Gastroesophageal sphincter (tissue), 4 donors: ENCODE measurements around the gene MAP1LC3A. TPM values are rescaled to one million over a fixed set of nuclear protein-coding genes. Genes with fewer than 3 reads are reported as not detected.

ENCODE experiments used
- ATAC-seq: fragments of 150-250 bp; one replicate; pipeline ENCODE4 v1.9.1; 2016; ENCODE audit warnings: mild to moderate bottlenecking, moderate library complexity
- H3K27ac ChIP-seq, 4 donors: fragments of 200-600 bp; sonication (generic) in 3 of 4; 1 replicate in 3 of 4; 2 replicates in 1 of 4; pipeline ENCODE4 v1.5.1; 2016 to 2019
- H3K27me3 ChIP-seq: fragments of 200-600 bp; sonication (generic); one replicate; pipeline ENCODE4 v1.5.1; 2019
- H3K36me3 ChIP-seq, 2 donors: fragments of 200-600 bp; sonication (generic); one replicate each; pipeline ENCODE4 v1.5.1; 2019; ENCODE audit warnings: control low read depth in 1 of 2
- H3K4me1 ChIP-seq, 3 donors: fragments of 200-600 bp; sonication (generic); 1 replicate in 2 of 3; 2 replicates in 1 of 3; pipeline ENCODE4 v1.5.1; 2016 to 2019; ENCODE audit warnings: control low read depth in 2 of 3
- H3K4me3 ChIP-seq, 2 donors: fragments of 200-600 bp; sonication (generic); one replicate each; pipeline ENCODE4 v1.5.1; 2019; ENCODE audit warnings: mild to moderate bottlenecking in 1 of 2, moderate library complexity in 1 of 2
- H3K9me3 ChIP-seq, 3 donors: fragments of 200-600 bp; sonication (generic); one replicate each; pipeline ENCODE4 v1.5.1; 2017 to 2019; ENCODE audit warnings: control low read depth in 2 of 3
- CTCF ChIP-seq, 4 experiments: fragments of 200-600 bp in 2 of 4; fragments of 450-650 bp in 2 of 4; sonication (generic) in 1 of 4; IDR thresholded peaks; one replicate each; pipeline ENCODE4 v1.5.1; 2017 to 2019; ENCODE audit warnings: antibody characterized with exemption in 4 of 4, mild to moderate bottlenecking in 2 of 4, moderate library complexity in 2 of 4
- EP300 ChIP-seq: sonication (generic); formaldehyde crosslinking; IDR thresholded peaks from one replicate; pipeline ENCODE4 v1.6.1; 2017; ENCODE audit warnings: antibody characterized with exemption, mild to moderate bottlenecking
- POLR2A ChIP-seq, 2 donors: fragments of 450-650 bp; IDR thresholded peaks; one replicate each; pipeline ENCODE4 v1.6.1; 2017; ENCODE audit warnings: antibody characterized with exemption in 2 of 2, mild to moderate bottlenecking in 2 of 2, moderate library complexity in 1 of 2
- POLR2AphosphoS5 ChIP-seq: sonication (generic); formaldehyde crosslinking; IDR thresholded peaks from one replicate; pipeline ENCODE4 v1.6.1; 2017; ENCODE audit warnings: antibody characterized with exemption
- WGBS, 2 donors: methylation state at CpG; one replicate each; pipeline ENCODE4 v1.1.5; 2018; ENCODE audit warnings: low coverage in 1 of 2; 5-methylcytosine and 5-hydroxymethylcytosine counted together
- total RNA-seq, 4 donors: library from RNA; depleted of rRNA; stranded (reverse); fragments of >200 nt; gene quantifications; one replicate each; pipeline ENCODE4 v1.1.0, GENCODE V29; 2016

Gene MAP1LC3A
- total RNA-seq, 4 donors from 2014 or later: 96.0 to 134 (median 115) TPM

GRCh38 chr20:34531608-34532265, 26.8 kb upstream of the MAP1LC3A start:
- H3K4me3 ChIP-seq: no peak overlapping the region
- 85 to 100% methylated on average over 2 to 7 of the region's 8 CpGs for WGBS, 2 donors
- H3K36me3 ChIP-seq: peaks cover 0 to 98% of the 10 kb centered on the region in 2 donors
- ATAC-seq: no peak
- TF ChIP-seq POLR2A (IDR thresholded peaks at IDR 0.05) (no peak), EP300 (no peak), POLR2AphosphoS5 (no peak), CTCF (IDR thresholded peaks at IDR 0.05) (no peak)
- peaks cover under 1 to 57% (median 7%) of the 10 kb centered on the region in 3 donors for H3K4me1 ChIP-seq
- H3K9me3 ChIP-seq: no peaks in the 10 kb centered on the region
- H3K27me3 ChIP-seq: no peaks in the 10 kb centered on the region
- H3K27ac ChIP-seq: no peak overlapping the region

- Histone ChIP-seq H3K4me1 (peaks cover 0 to 52% (median 3%) of the 10 kb centered on the region in 3 donors), H3K36me3 (peaks cover 0 to 98% of the 10 kb centered on the region in 2 donors), H3K27me3 (no peaks in the 10 kb centered on the region), H3K27ac (no peak overlapping the region), H3K9me3 (no peaks in the 10 kb centered on the region), H3K4me3 (no peak overlapping the region)
- WGBS, 2 donors: 37 to 81% methylated on average over 2 to 7 of the region's 8 CpGs
- no peak for TF ChIP-seq POLR2A (IDR thresholded peaks at IDR 0.05)
- TF ChIP-seq EP300: no peak
- TF ChIP-seq POLR2AphosphoS5: no peak
- no peak for TF ChIP-seq CTCF (IDR thresholded peaks at IDR 0.05)
- ATAC-seq: no peak
Measured at GRCh38 chr20:34532320-34532719, 26.2 kb upstream of the MAP1LC3A start.

GRCh38 chr20:34532756-34533155, 25.8 kb upstream of the MAP1LC3A start:
- H3K4me3 ChIP-seq: no peak overlapping the region
- WGBS, 2 donors: 100% methylated on average over 1 of the region's 7 CpGs; no CpG with 5 or more reads in 1 of the 2 donors
- no peaks in the 10 kb centered on the region for H3K27me3 ChIP-seq
- peaks cover 0 to 51% (median 3%) of the 10 kb centered on the region in 3 donors for H3K4me1 ChIP-seq
- peaks cover 0 to 98% of the 10 kb centered on the region in 2 donors for H3K36me3 ChIP-seq
- H3K9me3 ChIP-seq: no peaks in the 10 kb centered on the region
- TF ChIP-seq CTCF (IDR thresholded peaks at IDR 0.05): no peak
- TF ChIP-seq POLR2A (IDR thresholded peaks at IDR 0.05): no peak
- TF ChIP-seq POLR2AphosphoS5: no peak
- no peak for TF ChIP-seq EP300
- H3K27ac ChIP-seq: no peak overlapping the region
- no peak for ATAC-seq

- H3K4me1 ChIP-seq: peaks cover 0 to 37% (median 0%) of the 10 kb centered on the region in 3 donors
- no peak for ATAC-seq
- no peaks in the 10 kb centered on the region for H3K9me3 ChIP-seq
- no peak overlapping the region for H3K4me3 ChIP-seq
- peaks cover 0 to 99% of the 10 kb centered on the region in 2 donors for H3K36me3 ChIP-seq
- TF ChIP-seq EP300 (no peak), POLR2A (IDR thresholded peaks at IDR 0.05) (no peak), POLR2AphosphoS5 (no peak), CTCF (IDR thresholded peaks at IDR 0.05) (no peak)
- H3K27me3 ChIP-seq: no peaks in the 10 kb centered on the region
- no peak overlapping the region for H3K27ac ChIP-seq
- 94% methylated on average over 7 of the region's 15 CpGs; no CpG with 5 or more reads in 1 of the 2 donors for WGBS, 2 donors
Measured at GRCh38 chr20:34534391-34535165, 23.9 kb upstream of the MAP1LC3A start.
